Measurements from ENCODE around the gene VSIG2.

The VSIG2 gene

DNA sequence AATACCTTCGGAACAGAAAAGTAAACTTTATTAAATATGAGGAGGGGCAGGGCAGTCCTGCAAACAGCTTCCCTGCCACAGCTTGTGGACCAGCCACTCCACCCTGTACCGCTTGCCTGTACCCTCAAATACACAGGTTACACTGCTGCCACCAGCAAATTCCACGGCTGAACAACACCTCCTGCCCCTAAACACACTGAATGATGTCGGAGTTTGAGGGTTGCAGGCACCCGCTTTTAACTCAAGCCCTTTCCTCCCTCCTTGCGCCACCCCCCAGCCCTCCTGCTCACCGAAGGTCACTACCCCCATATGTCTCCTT lies 4.0 kb downstream of the VSIG2 start:
- FAIRE-seq, result no peak

DNA sequence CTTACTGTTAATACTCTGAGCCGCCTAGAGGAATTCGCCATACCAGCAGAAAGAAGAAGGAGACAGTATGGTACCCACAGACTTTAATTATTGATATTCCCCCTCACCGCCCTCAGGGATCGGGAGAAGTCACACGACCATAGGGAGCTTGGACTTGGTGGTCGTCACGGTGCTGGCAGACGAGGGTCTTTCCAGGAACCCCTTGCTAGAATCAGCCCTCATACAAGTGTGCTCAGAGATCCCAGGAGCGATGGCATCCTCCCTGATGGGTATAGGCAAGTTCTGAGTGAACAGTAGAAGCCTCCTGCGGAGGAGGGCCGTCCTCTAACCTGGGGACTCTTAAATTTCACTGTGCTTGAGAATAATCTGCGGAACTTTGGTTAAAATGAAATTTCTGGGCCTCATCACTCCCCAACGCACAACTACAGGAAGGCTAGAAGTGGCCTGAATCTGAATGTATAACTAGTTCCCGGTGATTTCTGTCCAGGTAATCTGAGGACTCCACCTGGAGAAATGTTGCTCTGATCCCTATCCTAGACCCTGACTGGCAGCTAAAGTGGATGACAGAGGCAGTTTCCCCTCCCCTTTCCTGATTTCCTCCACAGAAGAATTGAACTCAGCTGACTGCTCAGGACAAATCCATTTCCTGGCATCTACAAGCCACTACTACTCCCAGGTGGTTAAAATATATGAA lies 4.5 kb downstream of the VSIG2 start:
- no peak for FAIRE-seq

DNA sequence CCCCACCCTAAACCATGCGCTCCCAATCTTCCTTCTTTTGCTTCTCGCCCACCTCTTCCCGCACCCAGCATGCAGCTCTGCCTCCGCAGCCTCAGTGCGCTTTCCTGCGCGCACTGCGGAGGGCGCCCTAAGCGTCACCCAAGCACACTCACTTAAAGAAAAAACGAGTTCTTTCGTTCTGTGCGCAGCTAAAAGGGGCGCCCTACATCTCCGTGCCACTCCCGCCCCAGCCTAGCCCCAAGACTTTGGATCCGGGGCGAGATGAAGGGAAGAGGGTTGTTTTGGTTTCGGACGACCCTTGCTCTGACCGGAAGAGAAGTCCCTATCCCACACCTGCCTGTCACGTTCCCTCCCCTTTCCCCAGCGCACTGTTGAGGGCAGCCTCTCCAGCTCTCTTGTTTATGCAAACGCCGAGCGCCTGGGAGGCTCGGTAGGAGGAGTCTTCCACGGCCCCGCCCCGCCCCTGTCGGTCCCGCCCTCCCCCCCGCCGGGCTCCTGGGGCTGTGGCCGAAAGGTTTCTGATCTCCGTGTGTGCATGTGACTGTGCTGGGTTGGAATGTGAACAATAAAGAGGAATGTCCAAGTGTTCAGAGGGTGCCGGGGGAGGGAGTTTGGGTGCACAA lies 5.3 kb downstream of the VSIG2 start:
- FAIRE-seq, result no peak

DNA sequence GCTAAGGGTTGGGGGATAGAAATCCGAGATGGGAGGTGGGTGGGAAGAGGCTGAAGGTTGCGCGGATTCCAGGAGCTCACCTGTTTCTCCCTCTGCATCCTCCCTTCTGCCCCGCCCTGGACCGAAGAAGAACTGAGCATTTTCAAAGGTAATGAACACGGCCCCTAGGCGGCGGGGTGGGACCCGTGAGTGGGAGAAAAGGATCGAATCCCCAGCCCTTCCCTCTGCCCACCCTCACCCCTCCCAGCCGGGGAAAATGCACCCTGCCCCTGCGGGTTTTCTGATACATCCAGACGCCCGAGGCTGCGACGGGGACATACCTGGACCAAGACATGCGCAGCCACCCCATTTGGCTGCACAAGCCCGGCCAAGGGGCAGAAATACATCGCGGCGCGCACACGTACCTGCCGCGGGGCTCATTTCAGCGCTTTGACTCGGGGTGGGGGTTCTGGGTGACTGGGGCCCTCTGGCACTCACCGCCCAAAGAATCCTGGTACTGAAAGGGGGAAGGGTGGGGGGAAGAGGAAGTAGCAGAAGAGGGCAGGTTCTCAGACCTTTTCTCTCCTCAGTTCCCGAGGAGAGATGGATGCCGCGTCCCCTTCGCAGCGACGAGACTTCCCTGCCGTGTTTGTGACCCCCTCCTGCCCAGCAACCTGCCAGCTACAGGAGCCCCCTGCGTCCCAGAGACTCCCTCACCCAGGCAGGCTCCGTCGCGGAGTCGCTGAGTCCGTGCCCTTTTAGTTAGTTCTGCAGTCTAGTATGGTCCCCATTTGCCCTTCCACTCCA lies 6.0 kb downstream of the VSIG2 start:
- FAIRE-seq, result no peak

DNA sequence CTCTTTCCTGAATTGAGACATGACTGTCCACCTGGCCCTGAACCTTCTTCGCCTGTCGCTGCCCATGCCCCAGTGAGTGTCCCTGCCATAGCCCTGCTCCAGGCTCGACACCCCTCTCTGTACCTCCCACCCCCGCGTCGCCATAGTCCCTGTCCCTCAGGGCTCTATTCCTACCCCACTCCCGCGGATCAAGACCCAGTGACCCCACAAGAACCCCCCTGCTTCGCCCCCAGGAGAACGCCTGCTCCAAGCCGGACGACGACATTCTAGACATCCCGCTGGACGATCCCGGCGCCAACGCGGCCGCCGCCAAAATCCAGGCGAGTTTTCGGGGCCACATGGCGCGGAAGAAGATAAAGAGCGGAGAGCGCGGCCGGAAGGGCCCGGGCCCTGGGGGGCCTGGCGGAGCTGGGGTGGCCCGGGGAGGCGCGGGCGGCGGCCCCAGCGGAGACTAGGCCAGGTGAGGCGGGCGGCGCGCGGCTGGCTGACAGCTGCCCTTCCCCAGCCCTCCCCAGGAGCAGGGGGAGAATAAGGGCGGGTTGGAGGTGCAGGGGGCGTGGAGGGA lies 6.7 kb downstream of the VSIG2 start:
- no peak for FAIRE-seq

DNA sequence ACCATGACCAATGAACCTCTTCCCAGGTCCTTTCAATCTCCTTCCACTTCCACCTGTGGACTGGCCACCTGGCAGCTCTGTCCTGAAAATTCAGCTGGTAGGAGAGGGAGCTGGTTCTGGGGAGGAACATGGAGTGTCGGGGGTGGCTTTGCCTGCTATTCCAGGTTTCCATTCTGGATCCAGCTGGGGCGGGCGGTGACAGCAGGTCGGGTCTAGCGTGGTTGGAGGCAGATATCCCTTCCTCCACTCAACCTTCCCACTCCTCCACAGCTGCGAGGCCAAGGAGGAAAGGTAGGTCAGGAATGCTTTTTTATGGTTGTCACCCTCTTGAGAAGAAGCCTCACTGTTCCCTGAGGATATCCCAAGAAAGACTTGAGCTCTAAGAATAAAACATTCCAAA lies 9.0 kb downstream of the VSIG2 start:
- no peak for FAIRE-seq

DNA sequence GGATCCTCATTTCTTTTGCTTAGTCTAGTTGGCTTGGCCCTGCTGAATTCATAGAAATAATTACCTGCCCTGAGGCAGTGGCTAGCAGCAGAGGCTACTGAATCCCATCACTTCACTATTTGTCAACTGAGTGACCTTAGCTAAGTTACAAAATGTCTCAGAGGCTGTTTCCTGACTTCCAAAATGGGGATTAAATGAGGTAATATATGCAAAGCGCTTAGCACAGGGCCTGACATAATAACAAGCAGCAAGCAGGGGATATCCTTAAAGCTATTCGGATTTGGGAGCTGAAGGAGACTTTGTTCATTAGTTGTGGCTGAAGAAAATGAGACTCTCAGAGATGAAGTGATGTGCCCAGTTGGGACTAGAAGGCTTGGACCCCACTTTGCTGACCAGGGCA lies 9.5 kb downstream of the VSIG2 start:
- no peak for FAIRE-seq

DNA sequence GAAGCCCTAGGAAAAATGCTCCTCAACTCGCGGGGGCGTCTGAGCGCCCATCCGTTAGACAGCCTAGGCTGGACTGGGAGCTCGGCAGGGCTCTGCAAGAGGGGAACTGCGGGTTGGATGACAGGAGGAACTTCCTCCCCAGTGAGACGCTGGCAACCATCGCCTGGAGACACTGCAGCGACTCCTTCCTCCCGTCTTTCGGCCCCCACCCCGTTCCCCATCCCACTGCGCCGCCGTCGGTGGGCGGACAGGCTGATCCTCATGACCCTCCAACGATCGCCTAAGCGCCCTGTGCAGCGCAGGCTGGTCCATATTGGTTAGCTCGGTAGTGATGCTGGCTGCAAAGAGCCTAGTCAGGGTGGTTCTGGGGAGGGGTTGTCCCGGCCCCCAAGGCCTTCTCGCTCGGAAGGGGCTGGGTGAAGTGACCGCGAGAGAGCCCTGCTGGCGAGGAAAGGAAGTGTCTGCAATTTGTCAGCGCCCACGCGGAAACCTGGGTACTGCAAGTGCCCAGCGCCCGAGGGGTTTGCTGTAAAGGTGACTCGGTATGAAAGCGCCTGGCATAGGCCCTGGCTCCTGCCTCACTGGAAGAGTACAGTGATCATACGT lies 11.7 kb downstream of the VSIG2 start:
- FAIRE-seq, result no peak

DNA sequence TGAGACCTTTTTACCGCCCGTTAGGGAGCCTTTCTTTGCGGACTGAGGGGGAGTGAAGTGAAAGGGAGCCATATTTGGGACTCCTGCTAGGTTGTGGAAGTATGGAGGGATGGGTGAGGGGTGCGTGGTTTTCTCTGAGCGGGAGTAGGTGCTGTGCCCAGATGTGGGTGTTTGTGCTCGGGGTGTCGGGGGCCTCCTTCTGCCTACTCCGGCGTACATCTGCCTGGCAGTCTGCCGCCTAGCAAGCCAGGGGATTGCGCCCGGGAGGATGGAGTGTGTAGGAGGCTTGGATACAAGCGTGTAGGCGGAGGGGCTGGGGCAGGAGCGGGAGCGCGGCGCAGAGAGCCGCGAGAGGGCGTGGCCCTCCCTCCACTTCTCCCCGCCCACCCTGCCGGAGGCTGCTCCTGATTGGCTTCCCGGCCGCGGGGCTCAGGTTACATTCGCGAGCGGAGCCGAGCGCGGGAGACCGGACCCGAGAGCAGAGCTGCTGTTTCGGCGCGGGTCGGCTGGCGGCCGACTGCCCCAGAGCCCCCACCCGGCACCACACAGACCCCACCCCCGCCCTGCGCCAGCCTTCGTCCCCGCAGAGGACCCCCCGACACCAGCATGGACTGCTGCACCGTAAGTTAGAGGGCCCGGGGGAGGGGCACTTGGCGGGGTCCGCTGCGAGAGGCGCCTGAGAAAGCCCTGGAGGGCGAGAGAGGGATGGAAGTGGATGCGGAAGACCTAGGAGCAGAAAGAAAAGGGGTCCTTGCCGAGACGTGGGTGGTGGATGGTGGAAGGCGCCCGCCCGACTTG lies 12.4 kb downstream of the VSIG2 start, which contains the start of gene NRGN:
TSS of gene NRGN (plus strand) at position 464 of the 798 bp plus-strand sequence. CDS start at position 607, 143 bp downstream.
- FAIRE-seq, result no peak

DNA sequence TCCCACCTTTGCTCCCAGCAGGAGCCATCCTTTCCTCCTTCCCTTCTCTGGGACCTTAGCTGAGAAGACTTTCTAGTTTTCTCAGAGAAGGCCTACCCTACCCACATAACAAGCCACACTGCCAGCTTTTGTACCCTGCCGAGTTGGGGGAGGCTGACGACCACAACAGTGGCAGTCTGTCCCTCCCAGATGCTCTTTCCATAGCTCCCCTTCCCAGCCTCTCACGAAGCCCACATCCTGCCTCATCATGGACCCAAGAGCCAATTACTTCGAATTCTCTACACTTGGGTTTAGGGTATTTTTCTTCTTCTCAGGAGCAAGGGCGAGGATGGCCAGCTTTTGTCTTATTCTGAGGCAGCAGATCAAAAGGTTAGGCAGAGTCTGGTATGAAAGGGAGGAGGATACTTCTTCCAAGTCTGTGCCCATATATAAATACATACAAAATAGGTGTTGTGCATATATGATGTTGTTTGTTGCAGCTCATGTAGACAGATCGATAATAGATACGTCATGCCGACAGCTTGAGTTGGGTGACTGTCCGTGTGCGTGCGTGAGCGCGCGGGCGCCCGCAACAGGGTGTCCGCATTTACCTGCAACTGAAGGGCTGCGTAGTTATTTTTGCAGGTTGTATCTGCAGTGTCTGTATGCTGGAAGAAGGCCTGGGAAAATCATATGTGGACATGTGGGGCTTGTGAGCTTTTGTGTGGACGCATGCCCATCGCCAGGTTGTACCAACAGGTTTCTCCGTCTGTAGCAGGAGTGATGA lies 13.2 kb downstream of the VSIG2 start:
- FAIRE-seq, result no peak

DNA sequence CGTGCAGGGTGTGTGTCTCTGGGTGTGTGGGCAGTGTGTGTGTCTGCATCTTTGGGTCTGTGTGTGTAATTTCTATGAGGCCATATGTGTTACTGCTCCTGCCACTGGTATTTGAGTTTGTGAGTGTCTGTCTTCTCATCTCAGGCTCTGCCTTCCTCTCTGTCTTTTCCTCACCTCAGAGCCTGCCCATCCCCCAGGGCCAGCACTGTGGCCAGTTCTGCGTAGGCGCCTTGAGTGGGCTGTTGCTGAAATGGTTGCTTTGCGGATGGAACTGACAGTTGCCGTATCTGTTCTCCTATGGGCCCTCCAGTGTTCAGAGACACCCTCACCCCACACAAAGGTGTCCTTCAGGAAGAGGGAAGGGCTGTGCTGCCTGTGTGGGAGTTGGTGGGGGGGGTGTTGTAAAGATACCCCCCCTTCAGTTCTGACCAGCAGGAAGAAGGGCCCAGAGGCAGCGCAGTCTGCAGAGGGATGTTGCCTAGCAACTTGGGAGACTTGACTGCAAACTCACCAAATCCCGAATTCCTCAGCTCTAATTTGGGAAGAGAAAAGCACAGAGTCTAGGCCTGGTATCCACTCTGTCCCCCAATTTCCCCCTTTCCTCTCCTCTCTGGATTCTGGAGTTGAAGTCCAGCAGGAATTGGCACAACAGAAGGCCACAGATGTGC lies 14.3 kb downstream of the VSIG2 start:
- no peak for FAIRE-seq

DNA sequence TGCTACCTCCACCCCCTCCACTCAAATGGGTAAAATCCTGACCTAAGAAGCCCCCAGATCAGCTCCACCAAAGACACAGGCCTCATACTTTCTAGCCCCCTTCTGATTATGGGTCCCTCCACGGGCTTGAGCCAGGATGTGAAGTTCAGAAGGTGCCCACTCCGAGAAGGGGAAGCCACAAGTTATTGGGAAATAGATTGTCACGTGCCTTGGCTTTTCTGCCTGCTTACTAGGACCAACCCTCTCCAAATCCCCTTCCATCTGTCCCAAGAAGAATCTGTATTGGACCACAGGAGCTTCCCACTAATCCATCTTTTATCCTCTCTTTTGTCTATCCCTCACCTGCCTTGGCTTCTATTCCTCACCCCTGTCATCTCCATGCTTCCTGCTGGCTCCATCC lies 15.3 kb downstream of the VSIG2 start:
- no peak for FAIRE-seq

DNA sequence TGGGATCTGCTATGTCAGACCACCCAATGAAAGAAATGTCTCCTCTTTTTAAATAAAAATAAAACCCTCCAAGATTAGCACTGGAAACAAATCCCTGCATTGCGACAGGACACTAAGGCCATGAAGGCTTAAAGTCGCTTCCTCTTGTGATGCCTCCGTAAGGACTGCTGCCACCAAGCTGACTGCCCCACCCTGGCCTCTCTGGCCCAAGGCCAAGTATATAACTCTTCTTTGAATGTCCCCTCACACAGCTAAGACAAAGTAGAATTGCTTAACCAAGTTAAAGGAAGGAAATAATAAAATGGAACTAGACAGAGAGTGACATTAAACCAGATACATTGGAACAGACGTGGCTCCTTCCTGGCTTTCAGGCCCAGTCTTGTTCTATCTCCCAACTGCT lies 19.8 kb downstream of the VSIG2 start:
- FAIRE-seq, result no peak

DNA sequence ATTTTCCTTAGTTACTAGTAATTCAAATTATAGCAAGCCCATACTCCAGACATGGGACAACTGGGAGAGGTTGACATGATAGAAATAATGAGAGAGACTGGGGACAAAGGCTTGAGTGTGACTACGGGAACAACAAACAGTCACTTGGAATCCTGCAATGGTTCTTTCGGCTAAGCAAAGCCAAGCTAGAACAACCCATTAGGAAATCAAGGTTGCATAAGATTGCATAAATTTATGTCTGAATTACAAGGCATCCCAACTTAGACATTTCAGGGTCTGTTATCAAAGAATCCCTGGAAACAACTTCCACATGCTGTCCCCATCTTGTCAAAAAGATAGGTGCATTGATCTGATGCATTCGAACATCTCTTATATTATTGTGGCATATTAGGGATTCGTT lies 22.5 kb downstream of the VSIG2 start:
- FAIRE-seq, result no peak

DNA sequence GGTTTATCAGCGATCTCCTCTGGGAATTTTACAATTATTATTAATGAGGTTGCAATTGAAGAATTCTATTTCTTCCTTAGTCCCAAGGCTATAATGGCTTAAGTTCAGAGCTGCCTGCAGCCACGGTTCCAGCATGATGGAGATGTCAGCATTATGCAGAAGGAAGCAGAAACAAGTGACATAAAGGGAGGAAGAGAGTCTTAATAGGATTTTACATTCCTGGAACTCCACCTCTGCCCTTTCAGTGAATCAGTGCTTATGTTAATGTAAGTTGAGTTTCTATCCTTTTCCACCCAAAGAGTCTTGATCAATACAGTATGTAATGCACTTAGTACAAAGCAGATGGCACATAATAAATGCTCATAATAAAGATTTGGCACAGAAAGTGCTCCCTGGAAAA lies 23.9 kb downstream of the VSIG2 start:
- FAIRE-seq, result no peak

DNA sequence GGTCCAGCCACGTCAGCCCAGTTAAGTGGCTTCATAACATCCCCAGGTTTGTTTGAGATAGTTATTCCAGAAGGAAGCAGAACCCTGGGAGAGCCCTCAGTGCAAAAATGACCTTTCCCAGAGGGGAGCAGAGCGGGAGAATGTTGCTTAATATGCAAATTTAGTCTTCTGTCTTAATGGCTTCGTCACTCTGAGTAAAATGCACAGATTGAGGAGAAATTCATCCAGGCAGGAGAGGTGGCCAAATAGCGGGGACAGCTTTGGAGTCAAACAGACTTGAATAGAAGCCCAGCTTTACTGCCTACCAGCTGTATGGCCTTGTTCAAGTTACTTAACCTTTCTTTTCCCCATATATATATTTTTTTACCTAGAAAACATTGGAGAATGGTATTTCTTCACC lies 24.6 kb downstream of the VSIG2 start:
- no peak for FAIRE-seq

DNA sequence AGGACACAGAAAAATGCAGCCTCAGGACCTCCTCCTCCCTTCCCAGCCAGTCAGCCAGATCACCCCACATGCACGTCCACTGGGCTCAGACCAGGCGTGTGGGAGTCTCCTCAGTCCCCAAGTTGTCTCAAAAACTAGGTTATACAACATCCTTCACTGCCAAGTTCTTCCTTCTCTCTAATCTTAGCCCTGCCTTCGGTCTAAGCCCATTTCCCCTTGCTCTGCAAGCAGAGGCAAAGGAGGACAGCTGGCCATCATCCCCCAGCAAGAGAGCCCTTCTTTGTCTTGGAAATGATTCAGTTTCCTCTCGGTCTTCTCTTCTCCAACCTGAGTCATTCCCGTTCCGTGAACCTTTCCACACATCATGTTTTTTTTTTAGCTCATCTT lies 26.3 kb downstream of the VSIG2 start:
- FAIRE-seq, result no peak

DNA sequence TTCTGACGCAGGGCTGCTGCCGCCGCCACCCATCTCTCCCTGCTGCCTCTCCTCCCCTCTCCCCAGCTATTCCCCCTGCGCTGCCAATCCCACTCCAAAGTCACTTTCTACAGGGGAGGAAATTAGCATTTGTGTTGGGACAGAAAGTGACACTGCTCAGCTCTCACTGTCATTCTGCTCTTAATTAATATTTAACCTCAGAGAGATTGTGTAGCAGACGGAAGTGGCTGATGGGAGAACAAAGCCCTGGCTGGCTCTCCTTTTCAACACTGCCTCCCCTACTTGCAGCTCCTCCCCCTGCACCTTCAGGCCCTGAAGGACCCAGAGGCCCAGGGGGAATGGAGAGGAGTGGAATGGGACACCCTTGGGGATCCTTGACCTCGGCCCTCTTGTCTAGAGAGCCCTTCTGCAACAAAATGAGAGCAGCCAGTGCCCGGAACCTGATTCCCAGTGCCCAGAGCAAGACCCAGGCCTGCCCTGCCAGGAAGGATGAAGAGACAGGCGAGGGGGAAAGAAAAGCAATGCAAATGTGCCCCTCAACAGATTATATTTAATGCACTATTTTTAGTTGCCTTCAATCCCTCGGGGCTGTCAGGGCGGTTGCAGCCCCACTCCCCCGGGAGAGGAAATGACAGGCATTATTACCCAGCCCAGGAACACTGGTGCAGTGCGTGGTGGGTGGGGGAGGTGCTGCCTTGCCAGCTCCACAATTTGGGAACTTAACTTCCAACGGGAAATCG lies 26.9 kb downstream of the VSIG2 start:
- no peak for FAIRE-seq

DNA sequence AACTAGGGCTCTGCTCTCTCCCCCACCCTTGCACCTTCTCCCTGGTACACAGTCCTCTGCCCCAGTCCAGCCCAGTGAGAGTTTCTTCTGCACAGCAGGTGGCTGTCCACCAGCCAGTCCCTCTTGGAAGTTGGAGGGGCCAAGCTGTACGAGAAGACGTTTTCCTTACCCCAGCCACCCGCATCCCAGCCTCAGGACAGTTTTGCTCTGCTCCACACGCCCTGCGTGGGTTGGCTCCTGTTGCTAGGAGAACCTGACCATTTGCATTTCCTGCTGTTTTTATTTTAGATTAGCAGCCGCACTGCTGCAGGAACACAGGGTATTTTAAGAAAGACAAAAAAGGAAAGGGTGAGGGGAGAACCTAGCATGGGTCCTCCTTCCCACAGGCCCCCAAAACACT lies 29.9 kb downstream of the VSIG2 start:
- FAIRE-seq, result no peak

DNA sequence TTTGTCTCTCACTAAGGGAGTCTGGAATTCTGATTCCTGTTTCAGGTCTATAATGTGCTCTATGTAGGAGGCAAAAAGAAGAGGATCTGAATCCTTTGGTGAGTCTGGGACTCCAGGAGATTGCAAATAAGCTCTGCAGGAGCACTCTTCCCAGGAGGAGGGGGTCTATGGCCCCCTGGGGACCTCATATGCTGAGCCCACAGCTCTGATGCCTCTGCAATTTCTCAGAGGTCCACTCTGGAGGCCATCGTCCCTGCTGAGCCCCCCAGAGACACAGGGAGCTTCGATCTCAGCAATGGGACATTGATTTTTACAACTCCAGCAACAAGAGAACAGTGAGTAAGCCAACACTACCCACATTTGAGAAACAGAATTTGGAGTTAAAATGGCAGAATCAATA lies 32.5 kb downstream of the VSIG2 start:
- no peak for FAIRE-seq

DNA sequence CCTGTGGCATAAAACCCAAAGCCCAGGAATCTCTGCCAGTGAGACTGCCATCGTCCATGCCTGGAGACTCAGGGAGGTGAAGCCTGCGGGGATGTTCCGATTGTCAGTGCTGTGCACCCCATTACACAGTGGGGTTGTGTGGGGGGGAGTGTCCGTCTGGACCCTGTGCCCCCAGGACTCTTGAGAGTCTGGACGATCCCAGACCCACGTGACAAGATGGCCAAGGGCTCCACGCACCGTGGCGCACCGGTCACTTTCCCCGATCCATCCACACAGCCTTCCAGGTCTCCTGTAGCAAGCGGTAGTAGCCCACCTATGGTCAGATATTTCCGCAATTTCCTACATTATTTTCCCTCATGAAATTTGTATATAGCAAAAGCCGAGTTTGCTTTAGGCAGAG lies 33.3 kb downstream of the VSIG2 start:
- no peak for FAIRE-seq

All from A204.1 (cell line).